Measurements from ENCODE around the gene GNPTG.

GRCh38 chr16:1380195-1380594 lies 28.5 kb downstream of the GNPTG start:
- TF ChIP-seq CTCF (conservative IDR thresholded peaks at IDR 0.05) (no peak), EZH2 (IDR thresholded peaks at IDR 0.05; ENCODE audit: low read depth) (no peak)
